CD4-positive, alpha-beta T cell treated with Interleukin-6 at 100 ng/mL for 8 hours (primary cell): ENCODE data around the gene COL4A1.

Experiments used
- DNase-seq: peaks from one replicate; pipeline ENCODE4 v3.0.0-alpha.2; 2020; ENCODE audit warnings: mixed read lengths, low spot score

COL4A1 gene

DNA sequence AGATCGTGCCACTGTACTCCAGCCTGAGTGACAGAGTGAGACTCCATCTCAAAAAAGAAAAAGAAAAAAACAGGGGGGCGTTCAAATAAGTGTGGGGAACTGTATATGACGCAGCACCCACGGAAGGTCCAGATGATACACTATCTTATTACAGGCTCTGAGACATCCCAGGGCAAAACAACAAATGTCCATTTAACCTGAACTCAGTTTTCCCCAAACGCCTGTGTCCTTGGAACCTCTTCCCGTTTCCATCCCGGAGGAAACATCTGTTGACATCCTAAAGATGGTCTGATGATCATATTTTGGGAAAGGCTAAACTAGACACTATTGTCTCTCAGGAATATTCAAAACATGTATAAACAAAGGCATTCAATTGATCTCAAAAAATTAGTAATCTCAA lies 72.4 kb downstream of the COL4A1 start:
- no peak for DNase-seq

GRCh38 chr13:110233951-110234280 lies 73.0 kb downstream of the COL4A1 start:
- DNase-seq, result no peak

DNA sequence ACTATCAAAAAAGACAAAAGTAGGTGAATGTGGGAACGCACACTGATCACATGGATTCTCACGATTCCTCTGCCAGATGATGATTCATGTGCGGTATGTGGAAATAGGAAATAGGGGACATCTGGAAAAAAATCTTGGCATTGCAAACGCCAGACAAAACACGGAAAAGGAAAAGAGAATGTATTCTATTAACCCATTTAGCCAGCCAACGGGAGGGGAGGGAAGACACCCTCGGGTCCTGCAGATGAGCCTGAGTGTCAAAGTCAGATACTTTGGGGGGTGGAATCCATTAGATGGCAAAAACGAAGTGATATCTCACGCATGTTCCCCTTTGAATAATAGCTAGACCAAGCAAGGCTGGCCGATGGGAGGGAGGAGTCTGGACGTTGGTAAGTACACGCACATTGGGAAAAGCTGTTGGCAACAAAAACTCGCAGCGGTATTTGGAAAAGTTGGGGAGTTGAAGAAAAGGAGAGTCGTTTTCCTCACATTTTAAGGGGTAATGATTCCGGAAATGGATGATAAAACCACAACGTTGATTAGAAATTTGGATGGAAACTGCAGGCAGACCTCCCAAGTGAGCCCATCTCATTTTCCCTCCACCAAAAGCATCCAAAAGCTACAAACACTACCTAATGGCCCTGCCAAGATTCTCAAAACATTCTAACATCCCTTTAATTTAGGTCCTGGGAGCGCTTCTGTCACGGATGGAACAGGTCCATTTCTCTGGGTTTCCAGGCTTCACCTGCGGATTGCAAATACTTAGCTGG lies 73.6 kb downstream of the COL4A1 start:
- no peak for DNase-seq

- DNase-seq, result no peak
Observed at GRCh38 chr13:110232756-110233155, 74.2 kb downstream of the COL4A1 start.

- no peak for DNase-seq
Observed at GRCh38 chr13:110232142-110232541, 74.8 kb downstream of the COL4A1 start.

GRCh38 chr13:110231348-110232047 lies 75.5 kb downstream of the COL4A1 start:
- DNase-seq, result no peak

GRCh38 chr13:110230661-110231347 lies 76.2 kb downstream of the COL4A1 start:
- DNase-seq, result no peak

DNA sequence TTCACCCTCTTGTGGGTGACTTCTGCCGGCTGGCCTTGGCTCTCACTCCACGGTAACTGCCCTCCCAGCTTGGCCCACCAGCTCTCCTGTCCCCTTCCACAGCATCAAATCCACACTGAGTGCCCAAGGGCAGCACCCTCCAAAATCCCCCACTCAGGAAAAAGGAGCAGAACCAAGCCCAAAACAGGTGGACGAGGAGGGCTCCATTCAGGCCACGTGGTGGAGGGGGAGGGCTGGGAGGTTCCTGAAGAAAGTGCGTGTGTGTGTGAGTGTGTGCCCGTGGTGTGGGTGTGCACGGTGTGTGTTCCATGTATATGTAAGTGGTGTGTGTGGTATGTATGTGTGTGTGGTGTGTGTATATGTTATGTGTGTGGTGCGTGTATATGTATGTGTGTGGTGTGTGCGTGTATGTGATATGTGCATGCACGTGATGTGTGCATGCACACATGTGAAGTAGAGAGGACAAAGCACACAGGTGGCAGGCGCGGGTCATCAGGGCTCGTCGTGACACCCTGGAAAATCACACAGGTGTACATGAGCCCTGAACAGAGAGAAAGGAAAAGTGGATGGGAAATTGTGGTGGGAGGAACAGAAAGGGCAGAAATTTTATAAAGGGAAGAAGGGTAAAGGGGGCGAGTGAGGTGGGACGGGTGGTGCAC lies 76.9 kb downstream of the COL4A1 start:
- no peak for DNase-seq

GRCh38 chr13:110228936-110229904 lies 77.7 kb downstream of the COL4A1 start:
- no peak for DNase-seq

- DNase-seq, result no peak
Observed at GRCh38 chr13:110227864-110228643, 78.9 kb downstream of the COL4A1 start.

DNA sequence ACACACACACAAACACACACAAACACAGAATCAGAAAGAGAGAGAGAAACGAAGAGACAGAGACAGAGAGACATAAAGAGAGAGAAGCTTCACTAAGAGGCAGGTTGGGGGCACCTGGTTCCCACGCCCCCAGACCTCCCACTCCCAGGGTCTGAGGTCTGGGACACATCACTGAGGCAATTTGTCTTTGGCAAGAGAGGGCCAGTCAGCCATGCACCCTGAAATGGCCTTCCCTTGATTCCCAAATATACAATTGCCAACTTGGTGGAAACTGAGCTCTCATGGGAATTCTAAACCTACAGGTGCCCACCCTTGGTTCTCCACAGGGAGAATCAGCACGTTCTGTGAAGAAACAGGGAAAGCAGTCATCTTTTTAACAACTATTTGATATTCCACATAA lies 79.5 kb downstream of the COL4A1 start:
- no peak for DNase-seq

DNA sequence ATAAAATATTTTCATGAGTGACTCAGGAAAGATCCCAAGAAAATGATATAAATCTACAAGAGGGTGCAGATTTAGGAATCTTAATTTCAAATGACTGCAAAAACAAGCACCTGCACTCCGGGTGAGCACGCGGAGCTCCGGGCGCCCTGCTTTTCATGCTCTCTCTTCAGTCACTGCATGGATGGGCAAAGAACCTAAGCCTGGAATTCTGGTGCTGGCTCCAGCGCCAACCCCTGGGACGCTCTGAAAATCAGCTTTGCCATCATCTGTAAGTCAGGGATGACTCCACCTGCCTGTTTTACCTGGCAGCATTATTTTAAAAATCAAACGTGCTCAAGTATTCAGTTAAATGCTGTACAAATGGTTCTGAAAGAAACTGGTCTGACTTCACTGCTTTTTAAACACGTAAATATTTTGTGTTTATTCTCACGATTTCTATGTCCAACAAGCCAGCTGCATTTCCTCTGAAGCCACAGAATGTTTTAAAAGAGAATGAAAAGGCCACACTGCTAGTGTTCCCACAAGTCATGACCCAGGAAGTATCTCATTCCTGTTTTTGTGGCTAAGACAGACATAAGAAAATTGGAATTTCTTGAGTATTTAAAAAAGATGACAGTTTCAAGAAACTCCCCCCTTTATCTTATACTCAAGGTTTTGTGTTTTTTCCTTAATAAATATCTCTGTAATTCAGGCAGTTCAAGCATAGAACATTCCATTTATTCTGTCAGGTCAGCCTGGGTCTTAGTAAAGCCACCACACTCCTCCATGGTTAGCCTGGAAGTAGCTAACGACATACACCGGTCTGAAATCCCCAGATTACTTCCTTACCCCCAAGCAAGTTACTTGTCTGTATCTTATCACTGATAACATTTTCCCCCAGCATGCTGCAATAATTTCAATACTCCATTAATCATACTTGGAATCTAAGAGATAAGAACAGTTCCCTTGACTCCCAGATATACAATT lies 81.1 kb downstream of the COL4A1 start:
- DNase-seq, result no peak

DNA sequence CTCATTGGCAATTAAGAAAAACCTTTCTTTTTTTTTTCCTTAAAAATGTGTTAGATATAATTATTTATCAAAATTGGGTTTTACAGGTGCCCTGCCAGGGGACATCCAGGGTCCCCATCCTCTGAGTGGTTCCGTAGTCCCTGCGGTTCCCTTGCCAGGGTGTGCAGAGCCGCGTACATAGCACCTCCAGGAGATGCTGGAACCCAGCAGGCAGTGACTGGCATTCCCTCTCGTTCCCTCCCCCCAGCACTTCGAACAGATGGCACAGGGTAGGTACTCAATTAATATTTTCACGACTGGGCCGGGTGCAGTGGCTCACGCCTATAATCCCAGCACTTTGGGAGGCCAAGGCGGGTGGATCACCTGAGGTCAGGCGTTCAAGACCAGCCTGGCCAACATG lies 82.0 kb downstream of the COL4A1 start:
- no peak for DNase-seq

DNA sequence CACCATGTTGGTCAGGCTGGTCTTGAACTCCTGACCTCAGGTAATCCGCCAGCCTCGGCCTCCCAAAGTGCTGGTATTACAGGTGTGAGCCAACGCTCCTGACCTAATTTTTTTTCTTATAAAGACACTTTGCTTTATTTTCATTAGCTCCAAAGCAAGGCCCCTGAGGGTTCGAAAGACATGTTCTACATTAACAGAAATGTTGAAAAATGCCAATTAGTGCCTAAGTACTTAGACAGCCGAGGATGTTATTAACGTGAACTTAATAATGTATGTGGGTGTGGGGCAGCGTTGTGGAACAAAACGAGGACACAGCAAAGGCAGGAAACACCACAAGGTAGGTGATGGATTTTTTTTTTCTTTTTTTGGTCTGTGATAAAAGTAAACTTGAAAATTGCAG lies 82.4 kb downstream of the COL4A1 start:
- no peak for DNase-seq

DNA sequence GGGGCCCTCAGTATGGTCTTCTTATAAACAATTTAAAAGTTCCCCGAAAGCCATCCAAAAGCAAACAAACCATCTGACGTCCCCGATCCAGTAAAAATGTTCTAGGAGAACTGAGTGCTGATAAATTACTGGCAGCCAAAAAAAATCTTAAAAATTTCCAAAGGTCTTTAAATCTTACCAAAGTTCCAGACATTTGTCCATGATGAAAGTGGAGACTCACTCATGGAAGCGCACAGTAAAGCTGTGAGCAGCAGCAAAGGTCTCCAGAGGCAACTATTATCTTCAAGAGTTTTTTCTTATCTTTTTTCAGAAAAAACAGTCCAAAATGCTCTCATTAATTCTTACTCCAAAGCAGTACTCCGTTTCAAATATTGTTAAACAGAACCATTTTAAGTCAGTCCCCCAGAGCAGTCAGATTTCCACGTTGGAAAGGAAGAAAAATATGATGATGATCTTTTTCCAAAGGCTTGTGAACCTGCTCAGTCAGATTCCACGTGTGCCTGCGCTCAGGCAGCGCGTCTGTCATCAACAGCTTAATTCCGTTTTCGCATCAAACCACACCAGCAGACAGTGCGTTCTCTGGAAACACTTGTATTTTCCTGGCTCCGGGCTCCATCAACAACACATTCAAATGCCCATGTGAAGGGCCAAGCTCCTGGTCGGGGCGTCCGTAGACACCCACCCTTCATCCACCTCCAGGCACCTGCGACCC lies 85.4 kb downstream of the COL4A1 start:
- no peak for DNase-seq

DNA sequence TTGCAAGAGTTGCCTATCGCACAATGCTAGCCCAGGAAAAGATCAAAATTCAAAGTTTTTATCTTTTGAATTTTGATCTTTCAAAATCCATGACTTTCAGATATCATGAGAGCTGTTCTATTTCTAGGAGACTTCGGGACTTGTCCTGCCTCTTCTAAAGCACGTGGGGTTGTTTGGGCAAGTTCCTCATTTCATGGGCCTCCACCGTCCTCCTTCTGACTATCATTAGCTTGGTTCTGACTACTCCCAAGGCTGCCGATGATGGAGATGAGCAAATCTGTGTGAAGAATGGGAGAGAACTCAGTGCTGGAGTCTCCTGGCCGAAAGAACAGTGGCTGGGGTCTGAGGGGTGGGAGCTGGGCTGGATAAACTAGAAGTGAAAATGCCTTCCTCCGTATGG lies 86.5 kb downstream of the COL4A1 start:
- DNase-seq, result no peak

GRCh38 chr13:110218581-110219201 lies 88.3 kb downstream of the COL4A1 start:
- DNase-seq, result no peak

DNA sequence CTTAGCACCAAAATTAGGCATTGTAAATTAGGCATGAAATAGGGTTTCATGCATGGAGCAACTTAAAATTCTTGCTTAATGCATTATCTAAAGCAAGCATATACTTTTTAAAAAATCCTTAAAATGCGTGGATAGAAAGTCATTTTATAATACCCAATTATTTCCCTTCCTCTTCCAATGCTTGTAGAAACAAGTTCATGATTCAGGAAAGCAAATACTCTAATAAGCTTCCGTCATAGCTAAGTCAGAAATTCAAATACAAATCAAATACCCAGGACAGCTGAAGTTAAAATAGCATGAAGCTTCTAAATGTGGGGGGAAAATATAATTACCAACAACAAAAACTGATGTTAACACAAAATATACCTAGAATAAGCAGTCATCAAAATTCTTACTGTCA lies 89.1 kb downstream of the COL4A1 start:
- no peak for DNase-seq
